ENCODE results near the gene PRPS1L1. TPM values are rescaled to one million over a fixed set of nuclear protein-coding genes. Genes with fewer than 3 reads are reported as not detected.

The PRPS1L1 gene
- total RNA-seq = not detected in 2 replicates

GRCh38 chr7:18027628-18028027 lies at the start of gene PRPS1L1:
PRPS1L1 (minus strand) TSS chr7:18027846.

Other genes with a start within 250 kb of the PRPS1L1 start
- gene SNX13, start 87.4 kb downstream of the PRPS1L1 start, total RNA-seq = 39.6 and 45.4 TPM in 2 replicates

Data from placental pericyte (primary cell).